ENCODE results near the gene ATP8A2.

DNA sequence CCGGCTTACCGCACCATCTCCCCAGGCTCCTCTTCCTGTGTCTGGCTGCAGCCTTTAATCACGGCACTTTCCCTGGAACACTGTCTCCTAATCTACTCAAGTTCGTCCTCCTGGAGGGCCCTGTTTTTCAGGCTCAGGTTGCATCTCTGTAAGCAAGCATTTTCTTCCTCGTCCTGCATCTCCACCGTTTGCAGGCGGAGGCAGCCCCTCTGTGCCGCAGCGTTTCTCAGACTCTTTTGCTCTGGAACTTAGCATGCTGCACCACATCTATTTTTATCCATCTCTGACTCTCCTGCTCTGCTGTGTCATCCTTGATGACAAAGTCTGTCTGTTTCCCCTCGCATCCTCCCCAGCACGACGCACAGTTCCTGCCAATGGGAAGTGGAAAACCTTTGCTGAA, 117.5 kb downstream of the ATP8A2 start:
- TF ChIP-seq, protein P1, sequence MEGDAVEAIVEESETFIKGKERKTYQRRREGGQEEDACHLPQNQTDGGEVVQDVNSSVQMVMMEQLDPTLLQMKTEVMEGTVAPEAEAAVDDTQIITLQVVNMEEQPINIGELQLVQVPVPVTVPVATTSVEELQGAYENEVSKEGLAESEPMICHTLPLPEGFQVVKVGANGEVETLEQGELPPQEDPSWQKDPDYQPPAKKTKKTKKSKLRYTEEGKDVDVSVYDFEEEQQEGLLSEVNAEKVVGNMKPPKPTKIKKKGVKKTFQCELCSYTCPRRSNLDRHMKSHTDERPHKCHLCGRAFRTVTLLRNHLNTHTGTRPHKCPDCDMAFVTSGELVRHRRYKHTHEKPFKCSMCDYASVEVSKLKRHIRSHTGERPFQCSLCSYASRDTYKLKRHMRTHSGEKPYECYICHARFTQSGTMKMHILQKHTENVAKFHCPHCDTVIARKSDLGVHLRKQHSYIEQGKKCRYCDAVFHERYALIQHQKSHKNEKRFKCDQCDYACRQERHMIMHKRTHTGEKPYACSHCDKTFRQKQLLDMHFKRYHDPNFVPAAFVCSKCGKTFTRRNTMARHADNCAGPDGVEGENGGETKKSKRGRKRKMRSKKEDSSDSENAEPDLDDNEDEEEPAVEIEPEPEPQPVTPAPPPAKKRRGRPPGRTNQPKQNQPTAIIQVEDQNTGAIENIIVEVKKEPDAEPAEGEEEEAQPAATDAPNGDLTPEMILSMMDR (IDR thresholded peaks at IDR 0.05): no peak
- TF ChIP-seq POLR2A (IDR thresholded peaks at IDR 0.05): no peak
- TF ChIP-seq EP300 (IDR thresholded peaks at IDR 0.05): no peak
